PC-3 (cell line): ENCODE data around the gene KEL.

Source experiments
- CTCF ChIP-seq: fragments of 300-600 bp; sonication (generic); conservative IDR thresholded peaks from 2 replicates; pipeline ENCODE4 v1.5.1; 2017; ENCODE audit warnings: antibody characterized with exemption, low read depth, mild to moderate bottlenecking, low read length
- EZH2 ChIP-seq: fragments of 300-600 bp; sonication (generic); IDR thresholded peaks from one replicate; pipeline ENCODE4 v1.6.1; 2017; ENCODE audit warnings: antibody characterized with exemption, mild to moderate bottlenecking, low read length; ENCODE audit not compliant: unreplicated experiment
- EZH2phosphoT487 ChIP-seq: fragments of 300-600 bp; sonication (generic); IDR thresholded peaks from 2 replicates; pipeline ENCODE4 v1.6.1; 2018; ENCODE audit warnings: mild to moderate bottlenecking, antibody characterized with exemption, low read length, borderline replicate concordance

GRCh38 chr7:142905759-142906158, 56.4 kb downstream of the KEL start:
- TF ChIP-seq CTCF, result no peak
- no peak for TF ChIP-seq EZH2phosphoT487
- TF ChIP-seq EZH2, result no peak
